GM10266 (cell line): ENCODE measurements around the gene EHF.

Experiments
- DNase-seq: peaks from one replicate; pipeline ENCODE4 v3.0.0; 2012; ENCODE audit errors: extremely low spot score
- CTCF ChIP-seq: IDR thresholded peaks from 2 replicates; pipeline ENCODE4 v1.5.1; 2012; ENCODE audit warnings: mild to moderate bottlenecking, low read depth; ENCODE audit not compliant: control insufficient read depth, insufficient read depth; ENCODE audit errors: missing control alignments

EHF gene

GRCh38 chr11:34616086-34616485, 4.8 kb upstream of the EHF start:
- TF ChIP-seq CTCF: no peak
- DNase-seq: no peak

GRCh38 chr11:34616830-34617504, 3.9 kb upstream of the EHF start:
- no peak for TF ChIP-seq CTCF

GRCh38 chr11:34618406-34618805, 2.5 kb upstream of the EHF start:
- TF ChIP-seq CTCF: no peak
- DNase-seq: no peak

More at GRCh38 chr11:34616830-34617504, 3.9 kb upstream of the EHF start:
- no peak for DNase-seq

GRCh38 chr11:34619062-34619516, 1.8 kb upstream of the EHF start:
- no peak for DNase-seq
- TF ChIP-seq CTCF: no peak

- TF ChIP-seq CTCF: no peak
- no peak for DNase-seq
Observed at GRCh38 chr11:34620202-34620601, 691 bp upstream of the EHF start.

- no peak for TF ChIP-seq CTCF
- no peak for DNase-seq
Observed at GRCh38 chr11:34621876-34622275, 983 bp downstream of the EHF start.

GRCh38 chr11:34623463-34623862, 2.6 kb downstream of the EHF start:
- no peak for DNase-seq
- TF ChIP-seq CTCF: no peak
